ENCODE results near the gene MUS81.

MUS81 gene

DNA sequence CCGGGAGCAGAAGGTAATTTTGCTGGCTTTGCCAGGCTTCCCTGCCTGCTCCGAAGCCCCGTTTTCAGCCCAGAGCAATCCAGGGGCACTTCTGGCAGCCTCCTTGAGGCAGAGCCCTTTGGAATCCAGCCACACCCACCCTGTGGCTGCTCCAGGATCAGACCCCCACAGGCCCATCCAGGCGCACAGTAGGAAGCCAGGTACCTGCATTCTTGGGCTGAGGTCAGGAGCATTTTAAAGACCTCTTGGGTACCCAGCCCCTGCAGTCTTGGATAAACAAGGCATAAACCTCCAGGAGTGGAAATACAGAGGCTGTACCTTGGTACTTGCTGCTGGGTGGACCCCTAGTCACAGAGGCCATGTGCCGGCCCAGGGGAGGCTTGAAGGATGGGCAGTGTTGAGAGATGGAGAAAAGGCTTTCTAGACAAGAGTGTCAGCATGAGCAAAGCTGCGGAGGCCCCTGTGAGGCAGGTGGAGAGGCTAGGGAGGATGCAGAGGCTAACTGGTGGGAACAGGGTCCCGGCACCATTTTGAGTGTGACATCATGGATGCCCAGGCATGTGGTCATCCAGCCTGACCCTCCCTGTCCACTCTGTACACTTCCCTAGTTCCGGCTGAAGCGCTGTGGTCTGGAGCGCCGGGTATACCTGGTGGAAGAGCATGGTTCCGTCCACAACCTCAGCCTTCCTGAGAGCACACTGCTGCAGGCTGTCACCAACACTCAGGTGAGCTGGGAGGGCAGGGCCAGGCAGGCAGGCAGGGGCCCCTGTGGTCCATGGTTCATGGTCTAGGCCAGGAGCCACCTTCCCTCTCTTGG lies 3.9 kb downstream of the MUS81 start:
- no peak for TF ChIP-seq EZH2phosphoT487 (IDR thresholded peaks at IDR 0.05; ENCODE audit: borderline replicate concordance, low read length)
- TF ChIP-seq, protein P1, sequence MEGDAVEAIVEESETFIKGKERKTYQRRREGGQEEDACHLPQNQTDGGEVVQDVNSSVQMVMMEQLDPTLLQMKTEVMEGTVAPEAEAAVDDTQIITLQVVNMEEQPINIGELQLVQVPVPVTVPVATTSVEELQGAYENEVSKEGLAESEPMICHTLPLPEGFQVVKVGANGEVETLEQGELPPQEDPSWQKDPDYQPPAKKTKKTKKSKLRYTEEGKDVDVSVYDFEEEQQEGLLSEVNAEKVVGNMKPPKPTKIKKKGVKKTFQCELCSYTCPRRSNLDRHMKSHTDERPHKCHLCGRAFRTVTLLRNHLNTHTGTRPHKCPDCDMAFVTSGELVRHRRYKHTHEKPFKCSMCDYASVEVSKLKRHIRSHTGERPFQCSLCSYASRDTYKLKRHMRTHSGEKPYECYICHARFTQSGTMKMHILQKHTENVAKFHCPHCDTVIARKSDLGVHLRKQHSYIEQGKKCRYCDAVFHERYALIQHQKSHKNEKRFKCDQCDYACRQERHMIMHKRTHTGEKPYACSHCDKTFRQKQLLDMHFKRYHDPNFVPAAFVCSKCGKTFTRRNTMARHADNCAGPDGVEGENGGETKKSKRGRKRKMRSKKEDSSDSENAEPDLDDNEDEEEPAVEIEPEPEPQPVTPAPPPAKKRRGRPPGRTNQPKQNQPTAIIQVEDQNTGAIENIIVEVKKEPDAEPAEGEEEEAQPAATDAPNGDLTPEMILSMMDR (IDR thresholded peaks at IDR 0.05; ENCODE audit: low read depth, low read length, poor library complexity, severe bottlenecking): no peak
- H3K4me2 ChIP-seq (ENCODE audit: low read length): no peak overlapping the region
- H3F3A ChIP-seq (ENCODE audit: control insufficient read depth, insufficient read depth): peaks cover 9% of the 10 kb centered on the region; the same call in 1 of the 2 replicates
- no peaks in the 10 kb centered on the region; the same call in 1 of the 2 replicates for H4K20me1 ChIP-seq (ENCODE audit: control insufficient read depth, insufficient read depth, low read depth, low read length)
- no peak overlapping the region for H3K4me3 ChIP-seq (ENCODE audit: low read length)
- peaks cover 23% of the 10 kb centered on the region for H3K4me1 ChIP-seq (ENCODE audit: control insufficient read depth, low read length)
- H3K36me3 ChIP-seq (ENCODE audit: control insufficient read depth, low read length): peaks cover 63% of the 10 kb centered on the region
- H3K9me3 ChIP-seq (ENCODE audit: control insufficient read depth, insufficient read depth, low read length): no peaks in the 10 kb centered on the region
- no peaks in the 10 kb centered on the region for H3K27me3 ChIP-seq (ENCODE audit: control insufficient read depth, low read length)
- H3K27ac ChIP-seq (ENCODE audit: low read depth, low read length): no peak overlapping the region
- no peaks in the 10 kb centered on the region for H3K9me2 ChIP-seq (replicated peaks; ENCODE audit: control insufficient read depth, low read length)
- peaks cover 22% of the 10 kb centered on the region for H3K79me2 ChIP-seq (ENCODE audit: control insufficient read depth, low read length)

DNA sequence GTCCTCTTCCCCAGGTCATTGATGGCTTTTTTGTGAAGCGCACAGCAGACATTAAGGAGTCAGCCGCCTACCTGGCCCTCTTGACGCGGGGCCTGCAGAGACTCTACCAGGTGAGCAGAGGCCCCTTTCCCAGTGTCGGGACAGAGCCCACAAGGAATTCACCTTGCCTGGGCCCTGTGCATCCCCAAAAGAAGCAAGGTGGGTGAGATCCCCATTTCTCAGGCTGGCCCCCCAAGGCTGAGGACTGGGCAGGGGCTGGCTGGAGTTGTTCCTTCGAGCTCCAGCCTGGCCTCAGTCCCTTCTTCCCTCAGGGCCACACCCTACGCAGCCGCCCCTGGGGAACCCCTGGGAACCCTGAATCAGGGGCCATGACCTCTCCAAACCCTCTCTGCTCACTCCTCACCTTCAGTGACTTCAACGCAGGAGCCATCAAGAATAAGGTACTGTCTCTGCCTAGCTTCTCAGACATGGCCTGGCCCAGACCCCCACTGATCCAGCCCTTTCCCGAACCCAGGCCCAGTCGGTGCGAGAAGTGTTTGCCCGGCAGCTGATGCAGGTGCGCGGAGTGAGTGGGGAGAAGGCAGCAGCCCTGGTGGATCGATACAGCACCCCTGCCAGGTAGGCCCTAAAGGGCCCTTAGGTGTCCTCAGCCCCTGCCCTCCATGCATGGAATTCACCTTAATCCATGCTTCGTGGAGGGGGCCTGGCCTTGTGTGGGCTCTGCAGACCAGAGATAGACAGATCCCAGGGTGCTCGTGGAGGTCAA lies 4.7 kb downstream of the MUS81 start:
- TF ChIP-seq EZH2phosphoT487 (IDR thresholded peaks at IDR 0.05; ENCODE audit: borderline replicate concordance, low read length): no peak
- TF ChIP-seq, protein P1 (IDR thresholded peaks at IDR 0.05; ENCODE audit: low read depth, low read length, poor library complexity, severe bottlenecking): no peak
- H3K36me3 ChIP-seq (ENCODE audit: control insufficient read depth, low read length): peaks cover 63% of the 10 kb centered on the region

DNA sequence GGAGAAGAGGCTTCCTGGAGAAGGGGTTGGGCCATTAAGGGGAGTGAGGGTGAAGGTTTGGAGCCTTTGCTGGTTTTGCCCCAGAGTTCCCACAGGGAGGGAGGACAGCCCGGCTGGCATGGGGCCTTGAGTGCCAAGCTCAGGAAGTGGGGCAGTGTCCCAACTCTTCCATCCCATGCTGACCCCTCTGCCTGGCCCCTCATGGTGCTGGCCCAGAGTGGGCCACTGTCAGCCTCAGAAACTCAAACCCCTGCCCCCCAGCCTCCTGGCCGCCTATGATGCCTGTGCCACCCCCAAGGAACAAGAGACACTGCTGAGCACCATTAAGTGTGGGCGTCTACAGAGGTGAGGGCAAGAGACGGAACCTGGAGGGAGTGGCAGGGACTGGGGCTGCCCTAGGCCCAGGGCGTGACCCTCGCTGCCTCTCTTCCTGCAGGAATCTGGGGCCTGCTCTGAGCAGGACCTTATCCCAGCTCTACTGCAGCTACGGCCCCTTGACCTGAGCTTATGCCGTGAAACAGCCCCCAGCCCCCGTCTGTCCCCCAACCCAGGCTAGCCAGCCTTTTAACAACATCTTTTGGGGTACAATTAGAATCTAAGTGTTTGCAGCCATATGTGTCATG lies 5.4 kb downstream of the MUS81 start:
- Histone ChIP-seq H3K79me2 (ENCODE audit: control insufficient read depth, low read length) (peaks cover 22% of the 10 kb centered on the region), H3K27ac (ENCODE audit: low read depth, low read length) (no peak overlapping the region), H4K20me1 (ENCODE audit: control insufficient read depth, insufficient read depth, low read depth, low read length) (no peaks in the 10 kb centered on the region; the same call in 1 of the 2 replicates), H3K4me1 (ENCODE audit: control insufficient read depth, low read length) (peaks cover 22% of the 10 kb centered on the region), H3K9me3 (ENCODE audit: control insufficient read depth, insufficient read depth, low read length) (no peaks in the 10 kb centered on the region), H3K4me3 (ENCODE audit: low read length) (no peak overlapping the region), H3K36me3 (ENCODE audit: control insufficient read depth, low read length) (peaks cover 63% of the 10 kb centered on the region), H3K4me2 (ENCODE audit: low read length) (no peak overlapping the region), H3F3A (ENCODE audit: control insufficient read depth, insufficient read depth) (peaks cover 12% of the 10 kb centered on the region; the same call in 1 of the 2 replicates), H3K9me2 (replicated peaks; ENCODE audit: control insufficient read depth, low read length) (no peaks in the 10 kb centered on the region), H3K27me3 (ENCODE audit: control insufficient read depth, low read length) (no peaks in the 10 kb centered on the region; the same call in 1 of the 2 replicates)
- TF ChIP-seq, protein P1 (IDR thresholded peaks at IDR 0.05; ENCODE audit: low read depth, low read length, poor library complexity, severe bottlenecking): no peak
- TF ChIP-seq EZH2phosphoT487 (IDR thresholded peaks at IDR 0.05; ENCODE audit: borderline replicate concordance, low read length): no peak

More for the DNA sequence above, 4.7 kb downstream of the MUS81 start:
- H3K4me1 ChIP-seq (ENCODE audit: control insufficient read depth, low read length): peaks cover 19% of the 10 kb centered on the region
- no peak overlapping the region for H3K4me2 ChIP-seq (ENCODE audit: low read length)
- no peaks in the 10 kb centered on the region; the same call in 1 of the 2 replicates for H3K27me3 ChIP-seq (ENCODE audit: control insufficient read depth, low read length)
- no peaks in the 10 kb centered on the region for H3K9me2 ChIP-seq (replicated peaks; ENCODE audit: control insufficient read depth, low read length)
- H3F3A ChIP-seq (ENCODE audit: control insufficient read depth, insufficient read depth): peaks cover 12% of the 10 kb centered on the region; the same call in 1 of the 2 replicates
- H4K20me1 ChIP-seq (ENCODE audit: control insufficient read depth, insufficient read depth, low read depth, low read length): no peaks in the 10 kb centered on the region; the same call in 1 of the 2 replicates
- H3K79me2 ChIP-seq (ENCODE audit: control insufficient read depth, low read length): peaks cover 22% of the 10 kb centered on the region
- H3K9me3 ChIP-seq (ENCODE audit: control insufficient read depth, insufficient read depth, low read length): no peaks in the 10 kb centered on the region
- no peak overlapping the region for H3K4me3 ChIP-seq (ENCODE audit: low read length)
- no peak overlapping the region for H3K27ac ChIP-seq (ENCODE audit: low read depth, low read length)

All from DOHH2 (cell line).